Activated T-cell treated with anti-CD3 and anti-CD28 coated beads, Interleukin-2, amount 50 U/mL, for 72 hours (primary cell): Measurements from ENCODE around the gene C12orf57. TPM values are rescaled to one million over a fixed set of nuclear protein-coding genes. Genes with fewer than 3 reads are reported as not detected.
A peak's percentile ranks its signal among the peaks of the same experiment; 100 is the strongest.

Experiments used
- ATAC-seq, 2 donors: fragments of 150-1000 bp; cut with Tn5 transposase; replicated peaks in 1 of 2; 2 replicates each; pipeline ENCODE4 v1.10.0; 2021; ENCODE audit warnings: moderate library complexity in 2 of 2, mild to moderate bottlenecking in 1 of 2
- DNase-seq, 2 donors: peaks; one replicate each; pipeline ENCODE4 v3.0.0; 2021 to 2022; ENCODE audit warnings: mixed read lengths in 1 of 2
- H3K27ac Mint-ChIP-seq: one replicate; pipeline ENCODE4 v1.8.0; 2022; ENCODE audit warnings: mild to moderate bottlenecking, moderate library complexity, mixed read lengths
- H3K27me3 Mint-ChIP-seq: one replicate; pipeline ENCODE4 v1.8.0; 2022; ENCODE audit warnings: low read depth, mixed read lengths
- H3K36me3 Mint-ChIP-seq, 2 donors: one replicate each; pipeline ENCODE4 v1.8.0; 2022; ENCODE audit warnings: mixed read lengths in 2 of 2, mild to moderate bottlenecking in 1 of 2; ENCODE audit not compliant: insufficient read depth in 2 of 2
- H3K4me1 Mint-ChIP-seq: one replicate; pipeline ENCODE4 v1.8.0; 2022; ENCODE audit warnings: low read depth, mixed read lengths
- H3K4me3 Mint-ChIP-seq, 2 donors: one replicate each; pipeline ENCODE4 v1.8.0; 2022; ENCODE audit warnings: mild to moderate bottlenecking in 2 of 2, mixed read lengths in 2 of 2, moderate library complexity in 2 of 2
- H3K9me3 Mint-ChIP-seq, 2 donors: one replicate each; pipeline ENCODE4 v1.8.0; 2022; ENCODE audit warnings: mixed read lengths in 2 of 2
- total RNA-seq, 2 donors: library from RNA; stranded (reverse); gene quantifications; one replicate each; pipeline ENCODE4 v1.2.3, GENCODE V29; 2022

C12orf57 gene
- total RNA-seq, 2 donors from 2014 or later, result 259 to 301 TPM

DNA sequence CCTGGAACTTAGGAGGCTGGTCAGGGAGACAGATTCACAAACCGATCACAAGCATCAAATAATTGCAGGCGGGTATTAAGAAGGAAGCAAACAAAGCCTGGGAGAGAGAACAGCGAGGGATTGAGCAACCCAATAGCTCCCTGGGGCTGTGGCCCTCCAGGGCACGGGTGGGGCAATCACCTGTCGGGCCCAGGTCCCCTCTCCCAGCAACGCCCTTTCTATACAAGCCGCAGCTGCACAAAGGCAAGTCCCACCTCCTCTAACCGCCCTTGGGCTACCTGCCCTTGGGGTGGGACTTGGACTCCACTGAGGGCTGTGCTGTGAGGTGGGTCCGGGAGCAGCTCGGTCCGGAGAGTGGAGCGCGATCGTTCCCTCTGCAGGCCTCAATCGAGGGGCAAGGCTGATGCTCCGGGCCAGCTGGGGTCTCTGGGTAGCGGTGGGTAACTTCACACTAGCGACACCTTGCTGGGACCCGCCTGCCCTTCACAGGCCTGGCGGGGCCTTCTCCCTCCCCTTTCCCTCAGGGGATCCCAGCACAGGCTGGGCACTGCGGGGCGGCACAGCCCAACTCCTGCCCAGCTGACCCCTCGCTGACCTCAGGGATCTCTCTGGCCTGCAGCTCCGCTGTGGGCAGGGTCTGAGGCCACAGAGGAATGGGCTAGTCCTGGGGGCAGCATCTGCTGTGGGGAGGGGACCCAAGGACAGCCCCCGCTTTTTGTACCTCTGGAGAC, 18.6 kb downstream of the C12orf57 start:
- peaks cover 89% of the 10 kb centered on the region for H3K4me1 Mint-ChIP-seq
- H3K4me3 Mint-ChIP-seq, result peak overlapping the region; percentile 87 to 93
- no peaks in the 10 kb centered on the region for H3K27me3 Mint-ChIP-seq
- no peaks in the 10 kb centered on the region for H3K9me3 Mint-ChIP-seq
- peak overlapping the region; percentile 98 for H3K27ac Mint-ChIP-seq
- ATAC-seq, result no peak
- DNase-seq, result no peak
- H3K36me3 Mint-ChIP-seq, result peaks cover 4 to 21% of the 10 kb centered on the region in 2 donors

DNA sequence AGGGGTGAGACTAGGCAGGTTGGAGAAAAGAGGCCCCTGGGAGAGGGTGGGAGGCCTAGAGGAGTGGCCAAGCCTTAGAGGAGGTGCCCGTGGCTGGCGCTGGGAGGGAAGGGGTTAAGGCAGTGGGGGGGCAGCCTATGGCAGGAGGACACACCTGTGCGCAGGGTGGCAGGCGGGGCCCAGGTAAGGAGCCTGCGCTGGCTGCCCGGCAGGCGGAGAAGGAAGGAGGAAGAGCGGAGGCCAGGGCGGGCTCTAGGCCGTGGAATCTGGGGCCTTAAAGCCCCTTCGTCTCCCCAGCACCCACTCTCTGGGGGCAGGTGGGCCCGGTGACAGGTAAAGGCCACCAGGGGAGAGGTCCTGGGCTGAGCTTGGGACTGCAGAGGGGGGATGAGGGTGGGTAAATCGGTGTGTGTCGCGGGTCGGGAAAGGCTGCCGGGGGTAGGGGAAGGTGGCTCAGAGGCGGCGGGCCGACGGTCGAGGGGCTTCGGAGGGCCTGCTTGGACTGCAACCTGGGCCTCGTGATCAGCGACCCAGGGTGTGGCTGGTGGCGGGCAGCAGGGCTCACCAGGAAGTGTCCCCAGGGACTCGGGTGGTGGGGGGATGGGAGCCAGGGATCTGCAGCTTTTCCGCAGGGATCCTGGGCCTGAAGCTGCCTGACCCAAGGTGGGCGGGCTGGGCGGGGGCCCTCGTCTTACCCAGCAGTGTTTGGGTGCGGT, 19.4 kb downstream of the C12orf57 start:
- H3K4me1 Mint-ChIP-seq, result peaks cover 89% of the 10 kb centered on the region
- no peak for ATAC-seq
- H3K9me3 Mint-ChIP-seq, result no peaks in the 10 kb centered on the region
- peak overlapping the region in 1 of 2 donors; percentile 13 for H3K4me3 Mint-ChIP-seq
- H3K36me3 Mint-ChIP-seq, result peaks cover 4 to 20% of the 10 kb centered on the region in 2 donors
- no peaks in the 10 kb centered on the region for H3K27me3 Mint-ChIP-seq
- peak overlapping the region; percentile 86 for H3K27ac Mint-ChIP-seq
- no peak for DNase-seq

DNA sequence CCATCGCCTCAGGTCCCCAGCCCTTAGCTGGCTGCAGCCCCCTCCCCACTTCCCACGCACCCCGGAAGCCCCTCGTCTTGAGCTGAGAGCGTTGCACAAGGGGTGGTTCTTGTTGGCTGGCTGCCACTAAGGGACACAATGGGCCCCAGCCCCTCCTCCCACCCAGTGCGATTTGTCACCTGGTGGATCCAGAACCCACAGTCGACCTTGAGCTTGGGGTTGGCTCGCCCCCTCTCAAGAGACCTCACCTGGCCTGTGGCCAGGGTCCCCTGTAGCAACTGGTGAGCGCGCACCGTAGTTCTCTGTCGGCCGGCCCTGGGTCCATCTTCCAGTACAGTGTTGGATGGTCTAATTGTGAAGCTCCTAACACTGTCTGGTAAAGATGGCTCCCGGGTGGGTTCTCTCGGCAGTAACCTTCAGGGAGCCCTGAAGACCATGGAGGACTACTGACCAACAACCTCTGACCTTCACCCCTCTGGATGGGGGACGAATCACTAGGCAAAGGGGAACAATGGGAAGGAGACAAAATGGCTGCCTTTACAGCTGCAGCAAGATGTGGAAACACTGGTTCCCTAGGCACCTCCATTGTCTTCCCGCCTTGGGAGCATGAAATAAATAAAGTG, 20.1 kb downstream of the C12orf57 start:
- no peaks in the 10 kb centered on the region for H3K27me3 Mint-ChIP-seq
- peaks cover 10 to 19% of the 10 kb centered on the region in 2 donors for H3K36me3 Mint-ChIP-seq
- peak overlapping the region; percentile 85 for H3K27ac Mint-ChIP-seq
- no peak overlapping the region for H3K4me3 Mint-ChIP-seq
- ATAC-seq (no peak), DNase-seq (no peak)
- peaks cover 89% of the 10 kb centered on the region for H3K4me1 Mint-ChIP-seq
- no peaks in the 10 kb centered on the region for H3K9me3 Mint-ChIP-seq

DNA sequence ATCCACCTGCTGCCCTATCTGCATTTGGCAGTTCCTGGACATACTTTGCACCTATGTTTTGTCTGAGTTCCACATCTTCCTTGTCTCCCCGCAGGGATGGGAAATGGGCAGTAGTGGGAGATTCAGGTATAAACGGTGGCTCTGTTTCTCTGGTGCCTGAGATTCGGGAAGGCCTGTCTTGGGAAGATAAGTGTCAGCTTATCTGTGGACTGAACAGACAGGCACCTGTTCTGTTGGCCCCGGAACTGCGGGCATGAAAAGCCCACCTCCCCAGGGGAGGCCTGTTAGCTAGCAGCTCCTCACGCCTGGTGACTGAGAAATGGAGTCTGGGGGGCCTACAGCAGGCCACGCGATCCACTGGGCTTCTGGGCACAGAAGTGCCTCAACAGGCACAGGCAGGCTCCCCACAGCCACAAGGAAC, 20.8 kb downstream of the C12orf57 start:
- Mint-ChIP-seq H3K9me3 (no peaks in the 10 kb centered on the region), H3K4me3 (no peak overlapping the region), H3K36me3 (peaks cover 14 to 21% of the 10 kb centered on the region in 2 donors), H3K27me3 (no peaks in the 10 kb centered on the region), H3K4me1 (peaks cover 88% of the 10 kb centered on the region), H3K27ac (peak overlapping the region; percentile 85)
- DNase-seq, result no peak
- ATAC-seq, result no peak

DNA sequence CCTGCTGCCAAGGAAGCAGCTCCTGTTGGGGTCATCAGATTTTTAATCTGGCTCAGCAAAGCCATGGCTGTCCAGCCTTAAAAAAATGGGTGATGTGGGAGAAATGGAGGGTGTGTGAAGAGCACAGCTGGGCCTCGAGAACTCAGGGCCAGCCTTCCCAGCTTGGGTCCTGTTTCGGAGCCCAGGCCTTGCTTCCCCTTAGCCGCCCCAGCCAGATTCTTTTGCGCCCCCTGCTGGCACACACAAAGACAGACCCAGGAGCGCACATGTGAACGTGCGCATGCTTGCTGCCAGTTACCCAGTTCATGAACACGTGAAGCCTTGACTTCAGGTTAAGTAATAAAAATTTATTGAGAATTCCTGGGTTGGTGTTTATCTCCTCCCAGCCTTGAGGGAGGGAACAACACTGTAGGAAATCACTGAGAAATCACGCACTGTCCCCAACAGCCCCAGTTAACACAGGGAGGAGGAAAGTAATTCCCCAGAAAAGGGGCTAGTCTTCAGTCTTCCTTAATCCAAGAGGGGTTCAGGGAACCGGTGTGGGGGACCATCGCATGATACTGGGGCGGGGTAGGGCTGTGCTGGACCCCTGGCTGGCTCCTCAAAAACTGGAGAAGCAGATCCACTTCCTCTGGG, 21.3 kb downstream of the C12orf57 start:
- peak overlapping the region; percentile 85 for H3K27ac Mint-ChIP-seq

DNA sequence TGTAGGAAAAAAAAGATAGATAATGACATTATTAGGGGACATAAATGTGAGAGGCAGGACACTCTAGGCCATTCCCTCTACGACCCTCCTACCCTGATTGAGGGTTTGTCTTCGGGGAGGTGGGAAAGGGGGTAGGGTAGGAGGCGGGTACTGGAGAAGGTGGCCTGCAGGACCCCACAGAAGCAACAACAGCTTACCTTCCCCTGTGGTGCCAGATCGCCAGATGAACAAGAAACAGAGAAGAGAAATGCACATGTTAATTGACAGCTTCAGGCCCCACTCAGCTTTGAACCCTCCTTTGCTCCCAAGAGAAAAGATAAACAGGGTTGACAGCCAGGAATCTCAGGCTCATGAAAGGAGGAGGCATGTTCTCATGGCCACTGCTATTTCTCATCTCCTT, 21.9 kb downstream of the C12orf57 start:
- no peaks in the 10 kb centered on the region for H3K27me3 Mint-ChIP-seq
- no peak for ATAC-seq
- H3K9me3 Mint-ChIP-seq, result no peaks in the 10 kb centered on the region
- H3K4me3 Mint-ChIP-seq, result peak overlapping the region in 1 of 2 donors; percentile 29
- H3K36me3 Mint-ChIP-seq, result peaks cover 15 to 19% of the 10 kb centered on the region in 2 donors
- peak overlapping the region; percentile 85 for H3K27ac Mint-ChIP-seq
- peaks cover 79% of the 10 kb centered on the region for H3K4me1 Mint-ChIP-seq
- DNase-seq, result no peak

More for the DNA sequence above, 21.3 kb downstream of the C12orf57 start:
- Mint-ChIP-seq H3K9me3 (no peaks in the 10 kb centered on the region), H3K4me3 (peak overlapping the region in 1 of 2 donors; percentile 29), H3K36me3 (peaks cover 14 to 21% of the 10 kb centered on the region in 2 donors), H3K27me3 (no peaks in the 10 kb centered on the region), H3K4me1 (peaks cover 83% of the 10 kb centered on the region)
- DNase-seq (peak; percentile 87 to 89), ATAC-seq (peak; percentile 33 to 37)

DNA sequence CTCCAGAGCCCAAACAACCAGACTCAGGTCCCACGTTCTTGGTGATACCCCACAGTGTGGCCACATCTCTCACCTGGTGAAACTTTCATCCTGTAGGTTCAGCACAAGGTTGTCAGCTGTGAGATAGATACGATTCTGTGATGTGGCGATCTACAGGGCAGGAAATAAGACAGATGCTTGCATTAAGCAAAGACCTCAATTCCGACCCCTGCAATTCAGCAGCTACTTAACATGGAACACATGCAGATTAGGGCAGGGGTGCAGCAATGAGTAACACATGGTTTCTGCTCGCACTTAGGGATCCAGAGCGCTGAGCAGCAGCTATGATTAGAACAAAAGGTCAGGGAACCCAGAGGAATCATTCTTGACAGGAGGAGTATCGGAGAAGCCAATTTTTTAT, 22.5 kb downstream of the C12orf57 start:
- H3K27ac Mint-ChIP-seq, result peak overlapping the region; percentile 35
- no peak overlapping the region for H3K4me3 Mint-ChIP-seq
- no peak for ATAC-seq
- H3K27me3 Mint-ChIP-seq, result no peaks in the 10 kb centered on the region
- DNase-seq, result no peak
- no peaks in the 10 kb centered on the region for H3K9me3 Mint-ChIP-seq
- peaks cover 17 to 22% of the 10 kb centered on the region in 2 donors for H3K36me3 Mint-ChIP-seq
- peaks cover 76% of the 10 kb centered on the region for H3K4me1 Mint-ChIP-seq

DNA sequence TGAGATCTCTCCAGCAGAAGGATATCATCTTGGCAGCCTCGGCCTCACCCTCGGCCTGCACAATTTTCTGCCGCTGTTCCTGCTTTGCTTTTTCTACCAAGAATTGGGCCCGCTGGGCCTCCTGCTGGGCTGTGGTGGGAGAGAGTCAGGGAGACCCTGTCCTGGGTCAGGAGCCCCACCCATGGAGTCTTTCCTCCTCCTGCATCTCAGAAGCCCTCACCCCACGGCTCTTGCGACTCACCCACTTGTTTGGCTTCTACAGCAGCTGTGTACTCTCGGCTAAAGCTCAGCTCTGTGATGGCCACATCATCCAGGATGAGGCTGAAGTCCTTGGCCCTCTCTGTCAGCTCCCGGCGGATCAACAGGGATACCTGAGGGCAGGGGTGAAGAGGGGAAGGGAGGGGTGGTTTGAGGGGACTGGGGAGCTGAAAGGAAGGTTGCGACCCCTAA, 23.9 kb downstream of the C12orf57 start:
- H3K27ac Mint-ChIP-seq, result no peak overlapping the region

DNA sequence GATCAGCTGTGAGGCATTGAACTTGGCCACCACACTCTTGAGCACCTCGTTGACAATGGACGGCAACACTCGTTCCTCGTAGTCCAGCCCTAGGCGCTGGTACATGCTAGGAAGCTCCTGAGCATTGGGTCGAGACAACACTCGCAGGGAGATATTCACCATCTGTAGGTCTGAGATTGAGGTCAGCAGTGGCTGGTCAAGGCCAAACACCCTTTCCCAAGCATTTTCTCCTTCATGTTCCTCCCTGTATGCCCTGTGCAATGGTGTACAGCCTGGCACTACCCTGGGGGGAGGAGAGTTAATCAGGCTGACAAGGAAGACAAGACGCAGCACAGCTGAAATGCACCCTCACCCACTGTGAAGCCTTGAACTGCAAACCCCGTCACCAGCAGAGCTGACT, 24.6 kb downstream of the C12orf57 start:
- H3K4me1 Mint-ChIP-seq, result peaks cover 80% of the 10 kb centered on the region
- peak overlapping the region; percentile 96 to 99 for H3K4me3 Mint-ChIP-seq
- ATAC-seq, result no peak
- no peak for DNase-seq
- no peaks in the 10 kb centered on the region for H3K9me3 Mint-ChIP-seq
- H3K27me3 Mint-ChIP-seq, result no peaks in the 10 kb centered on the region
- peak overlapping the region; percentile 92 for H3K27ac Mint-ChIP-seq
- H3K36me3 Mint-ChIP-seq, result peaks cover 17 to 23% of the 10 kb centered on the region in 2 donors

More for the DNA sequence above, 23.9 kb downstream of the C12orf57 start:
- Mint-ChIP-seq H3K36me3 (peaks cover 17 to 22% of the 10 kb centered on the region in 2 donors), H3K27me3 (no peaks in the 10 kb centered on the region), H3K4me3 (no peak overlapping the region), H3K9me3 (no peaks in the 10 kb centered on the region), H3K4me1 (peaks cover 75% of the 10 kb centered on the region)
- DNase-seq (no peak), ATAC-seq (no peak)

DNA sequence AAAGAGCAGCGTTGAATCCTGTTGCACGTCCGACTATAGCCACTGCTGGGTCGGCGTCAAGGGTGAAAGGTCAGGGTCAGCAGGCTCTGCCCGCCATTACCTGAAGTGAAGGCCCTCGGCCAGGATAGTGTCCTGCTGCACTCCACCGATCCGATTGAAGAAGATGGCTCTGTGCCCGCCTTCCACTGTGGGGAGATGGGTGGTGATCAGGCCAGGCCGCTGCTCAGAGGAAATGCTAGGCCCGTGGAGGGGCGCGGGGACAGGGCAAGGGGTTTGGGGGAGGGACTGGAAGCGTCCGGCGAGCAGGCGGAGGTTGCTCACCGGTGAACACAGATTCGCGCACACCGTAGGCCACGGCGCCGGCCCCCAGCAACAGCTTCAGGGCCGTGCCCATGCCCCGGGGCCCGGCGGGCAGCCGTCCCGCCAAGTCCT, 26.3 kb downstream of the C12orf57 start:
- Mint-ChIP-seq H3K4me1 (peaks cover 71% of the 10 kb centered on the region), H3K36me3 (peaks cover 17 to 26% of the 10 kb centered on the region in 2 donors), H3K27ac (peak overlapping the region; percentile 92), H3K27me3 (no peaks in the 10 kb centered on the region), H3K9me3 (no peaks in the 10 kb centered on the region), H3K4me3 (peak overlapping the region; percentile 96 to 99)
- DNase-seq (peak in 1 of 2 donors; percentile 21), ATAC-seq (peak; percentile 35 to 36)

DNA sequence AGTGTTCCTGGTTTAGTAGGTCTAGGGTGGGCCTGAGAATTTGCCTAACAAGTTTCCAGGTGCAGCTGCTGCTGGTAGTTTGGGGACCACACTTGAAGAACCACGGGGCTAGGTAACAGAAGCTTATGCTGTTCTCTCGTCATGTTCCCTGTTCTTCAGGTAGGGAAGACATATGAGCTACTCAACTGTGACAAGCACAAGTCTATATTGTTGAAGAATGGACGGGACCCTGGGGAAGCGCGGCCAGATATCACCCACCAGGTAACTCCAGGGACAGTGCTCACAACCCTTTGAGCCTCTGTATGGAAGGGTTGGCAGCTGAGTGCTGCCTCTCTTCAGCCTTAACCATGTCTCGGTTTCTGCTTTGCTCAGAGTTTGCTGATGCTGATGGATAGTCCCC, 30.4 kb downstream of the C12orf57 start:
- no peaks in the 10 kb centered on the region for H3K27me3 Mint-ChIP-seq
- DNase-seq, result no peak
- no peak for ATAC-seq
- peak overlapping the region; percentile 99 for H3K27ac Mint-ChIP-seq
- H3K4me1 Mint-ChIP-seq, result peaks cover 34% of the 10 kb centered on the region
- H3K36me3 Mint-ChIP-seq, result peaks cover 10 to 32% of the 10 kb centered on the region in 2 donors
- H3K9me3 Mint-ChIP-seq, result no peaks in the 10 kb centered on the region
- no peak overlapping the region for H3K4me3 Mint-ChIP-seq

DNA sequence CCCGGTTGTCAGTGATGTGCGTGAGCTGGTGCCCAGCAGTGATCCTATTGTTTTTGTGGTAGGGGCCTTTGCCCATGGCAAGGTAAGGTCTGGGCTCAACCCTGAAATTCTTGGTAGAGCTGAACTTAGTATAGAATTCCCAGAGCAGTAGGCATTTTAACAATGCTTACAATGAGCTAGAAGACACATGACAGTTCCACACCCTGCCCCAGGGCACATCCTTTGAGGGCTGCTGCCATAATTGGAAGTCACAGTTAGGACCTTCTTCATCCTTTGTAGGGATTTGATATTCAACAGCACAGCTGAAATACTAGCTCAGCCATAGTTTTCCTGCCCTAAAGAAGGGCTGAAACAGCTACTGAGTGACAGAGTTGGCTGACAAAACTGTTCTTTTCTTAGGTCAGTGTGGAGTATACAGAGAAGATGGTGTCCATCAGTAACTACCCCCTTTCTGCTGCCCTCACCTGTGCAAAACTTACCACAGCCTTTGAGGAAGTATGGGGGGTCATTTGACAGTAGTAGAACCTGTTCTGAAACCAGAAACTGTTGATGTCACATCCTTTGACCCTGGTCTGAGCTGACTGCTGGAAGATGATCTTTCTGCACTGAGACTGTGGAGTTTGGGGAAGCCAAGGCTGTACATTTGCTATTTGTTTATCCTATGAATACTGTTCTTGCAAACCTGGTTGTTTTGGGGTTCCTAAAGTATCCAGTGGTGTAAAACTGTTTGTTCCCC, 31.6 kb downstream of the C12orf57 start:
- no peak overlapping the region for H3K4me3 Mint-ChIP-seq
- H3K9me3 Mint-ChIP-seq, result no peaks in the 10 kb centered on the region
- peak overlapping the region; percentile 83 for H3K27ac Mint-ChIP-seq
- ATAC-seq, result no peak
- peaks cover 31% of the 10 kb centered on the region for H3K4me1 Mint-ChIP-seq
- H3K36me3 Mint-ChIP-seq, result peaks cover 9 to 32% of the 10 kb centered on the region in 2 donors
- no peak for DNase-seq
- no peaks in the 10 kb centered on the region for H3K27me3 Mint-ChIP-seq
